ACHN (cell line): ENCODE measurements around the gene OGDH.
A peak's percentile ranks its signal among the peaks of the same experiment; 100 is the strongest.
"Not testable (repeated sequence)": the region's sequence is repeated elsewhere in the genome, so short reads cannot be mapped to it uniquely, and the experiment has no call there.

ENCODE experiments used
- DNase-seq: peaks from one replicate; pipeline ENCODE4 v3.0.0-alpha.2; 2015
- in situ Hi-C: cut with HindIII; loops from 2 replicates; pipeline ENCODE4 v1.10.0; 2017; ENCODE audit warnings: low sequenced_read_pairs, low pct_ligation_motif_present, low pct_unique_long_range_greater_than_20kb

OGDH gene

DNA sequence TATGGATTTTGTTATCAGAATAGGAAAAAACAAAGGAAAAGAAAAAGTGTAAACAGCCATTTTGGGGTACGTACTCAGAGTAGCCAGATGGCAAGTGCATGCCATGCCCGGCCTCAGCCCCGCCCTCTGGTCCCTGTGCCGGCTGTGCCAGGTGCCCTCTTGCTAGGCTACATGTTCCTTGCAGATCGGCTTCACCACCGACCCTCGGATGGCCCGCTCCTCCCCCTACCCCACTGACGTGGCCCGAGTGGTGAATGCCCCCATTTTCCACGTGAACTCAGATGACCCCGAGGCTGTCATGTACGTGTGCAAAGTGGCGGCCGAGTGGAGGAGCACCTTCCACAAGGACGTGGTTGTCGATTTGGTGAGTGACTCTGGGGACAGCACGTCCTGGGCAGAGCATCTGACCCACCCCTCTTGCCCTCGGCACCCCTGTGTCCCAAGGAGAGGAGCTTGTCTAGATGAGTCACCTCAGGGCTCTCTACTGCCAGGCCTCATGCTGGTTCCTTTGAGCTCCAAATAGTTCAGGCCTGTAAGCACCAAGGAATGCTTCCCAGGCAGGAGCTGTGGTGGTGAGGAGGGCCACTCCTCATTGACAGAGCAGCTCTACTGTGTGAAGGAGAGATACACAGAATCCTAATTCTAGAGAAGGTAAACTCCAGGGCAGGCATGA is 87.3 kb downstream of the OGDH start:
- in situ Hi-C loops: no loop called here
- peak; percentile 51 for DNase-seq

DNA sequence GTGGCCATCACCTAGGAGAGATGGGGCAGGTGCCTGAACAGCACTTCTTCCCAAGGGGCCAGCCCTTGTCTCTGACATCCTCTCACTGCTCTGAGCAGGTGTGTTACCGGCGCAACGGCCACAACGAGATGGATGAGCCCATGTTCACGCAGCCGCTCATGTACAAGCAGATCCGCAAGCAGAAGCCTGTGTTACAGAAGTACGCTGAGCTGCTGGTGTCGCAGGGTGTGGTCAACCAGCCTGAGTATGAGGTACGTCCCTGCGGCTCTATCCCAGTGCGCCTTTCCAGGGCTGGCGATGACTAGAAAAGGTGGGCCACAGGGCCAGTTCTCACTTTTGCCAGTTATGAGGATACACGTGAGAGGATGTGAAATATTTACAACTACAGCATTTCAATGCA is 87.9 kb downstream of the OGDH start:
- no peak for DNase-seq
- in situ Hi-C loops: no loop called here

DNA sequence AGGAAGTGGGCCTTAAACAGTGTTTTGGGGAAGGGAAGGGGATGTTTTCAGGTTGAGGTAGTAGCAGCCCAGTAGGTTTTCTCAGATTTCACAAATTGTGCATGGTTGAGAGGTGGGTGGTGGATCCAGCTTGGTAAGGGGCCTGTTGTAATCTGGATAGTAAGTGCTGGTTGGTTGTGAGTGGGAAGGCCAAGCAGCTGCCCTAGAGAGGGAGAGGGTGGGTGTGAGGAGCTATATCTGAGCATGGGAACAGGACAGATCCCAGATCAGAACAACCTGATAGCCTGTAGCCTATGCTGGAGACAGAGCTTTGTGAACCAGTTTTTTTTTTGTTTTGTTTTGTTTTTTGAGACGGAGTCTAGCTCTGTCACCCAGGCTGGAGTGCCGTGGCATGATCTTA is 88.3 kb downstream of the OGDH start:
- DNase-seq: no peak
- in situ Hi-C loops: no loop called here

DNA sequence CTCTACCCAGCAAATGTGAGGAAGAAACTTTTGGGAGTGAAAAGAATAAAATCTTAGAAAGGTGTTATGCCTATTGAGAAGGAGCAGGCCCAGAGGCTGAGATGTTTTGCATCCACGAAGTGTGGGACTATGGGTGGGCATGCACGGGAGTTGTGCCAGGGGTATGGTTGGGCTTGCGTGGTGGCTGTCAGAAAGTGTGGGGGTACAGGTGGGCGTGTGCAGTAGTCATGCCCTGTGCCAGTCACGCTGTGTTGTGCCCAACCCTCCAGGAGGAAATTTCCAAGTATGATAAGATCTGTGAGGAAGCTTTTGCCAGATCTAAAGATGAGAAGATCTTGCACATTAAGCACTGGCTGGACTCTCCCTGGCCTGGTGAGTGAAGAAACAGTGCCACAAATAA is 89.3 kb downstream of the OGDH start:
- in situ Hi-C loops: no loop called here
- DNase-seq: no peak

DNA sequence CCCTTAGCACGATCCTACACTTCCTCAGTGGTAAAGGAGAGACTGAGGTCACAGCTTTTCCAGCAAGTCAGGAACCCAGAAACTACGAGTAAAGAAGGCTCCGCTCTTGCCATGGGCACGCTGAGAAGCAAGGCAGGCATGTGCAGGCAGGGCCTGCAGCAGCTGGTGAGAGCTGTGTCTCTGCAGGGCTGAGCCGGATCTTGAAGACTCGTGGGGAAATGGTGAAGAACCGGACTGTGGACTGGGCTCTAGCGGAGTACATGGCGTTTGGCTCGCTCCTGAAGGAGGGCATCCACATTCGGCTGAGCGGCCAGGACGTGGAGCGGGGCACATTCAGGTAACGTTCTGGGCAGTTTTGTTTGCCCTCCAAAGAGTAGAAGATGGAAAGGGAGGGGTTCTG is 90.3 kb downstream of the OGDH start:
- in situ Hi-C loops: no loop called here
- DNase-seq: no peak

DNA sequence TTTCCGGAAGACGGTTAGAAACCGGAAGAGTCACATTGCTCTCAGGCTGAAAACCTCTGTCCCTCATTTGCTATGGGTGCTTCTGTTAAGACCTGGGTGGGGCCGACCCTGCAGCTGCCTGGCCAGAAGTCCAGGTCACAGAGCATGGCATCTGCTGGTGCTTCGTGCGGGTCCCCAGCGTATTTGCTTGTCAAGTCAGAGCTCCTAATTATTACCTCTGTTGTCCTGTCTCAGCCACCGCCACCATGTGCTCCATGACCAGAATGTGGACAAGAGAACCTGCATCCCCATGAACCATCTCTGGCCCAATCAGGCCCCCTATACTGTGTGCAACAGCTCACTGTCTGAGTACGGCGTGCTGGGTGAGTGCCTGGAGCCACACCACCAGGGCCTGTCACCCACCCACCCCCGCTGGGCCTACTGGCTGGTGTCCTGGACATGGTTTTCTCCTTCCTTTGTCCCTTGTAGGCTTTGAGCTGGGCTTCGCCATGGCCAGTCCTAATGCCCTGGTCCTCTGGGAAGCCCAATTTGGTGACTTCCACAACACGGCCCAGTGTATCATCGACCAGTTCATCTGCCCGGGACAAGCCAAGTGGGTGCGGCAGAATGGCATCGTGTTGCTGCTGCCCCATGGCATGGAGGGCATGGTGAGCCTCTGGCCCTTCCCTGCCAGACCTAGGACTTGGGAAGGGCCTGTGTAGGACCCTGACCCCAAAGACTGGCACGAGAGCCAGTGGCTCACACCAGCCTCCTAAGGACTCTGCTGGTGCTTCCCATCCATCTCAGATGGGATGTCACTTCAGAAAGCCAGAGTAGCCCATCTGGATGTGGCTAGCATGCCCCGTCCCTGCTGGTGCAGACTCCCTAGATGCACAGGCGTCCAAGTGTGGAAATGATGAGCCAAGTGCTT is 91.0 kb downstream of the OGDH start:
- DNase-seq: no peak
- in situ Hi-C loops: no loop called here

DNA sequence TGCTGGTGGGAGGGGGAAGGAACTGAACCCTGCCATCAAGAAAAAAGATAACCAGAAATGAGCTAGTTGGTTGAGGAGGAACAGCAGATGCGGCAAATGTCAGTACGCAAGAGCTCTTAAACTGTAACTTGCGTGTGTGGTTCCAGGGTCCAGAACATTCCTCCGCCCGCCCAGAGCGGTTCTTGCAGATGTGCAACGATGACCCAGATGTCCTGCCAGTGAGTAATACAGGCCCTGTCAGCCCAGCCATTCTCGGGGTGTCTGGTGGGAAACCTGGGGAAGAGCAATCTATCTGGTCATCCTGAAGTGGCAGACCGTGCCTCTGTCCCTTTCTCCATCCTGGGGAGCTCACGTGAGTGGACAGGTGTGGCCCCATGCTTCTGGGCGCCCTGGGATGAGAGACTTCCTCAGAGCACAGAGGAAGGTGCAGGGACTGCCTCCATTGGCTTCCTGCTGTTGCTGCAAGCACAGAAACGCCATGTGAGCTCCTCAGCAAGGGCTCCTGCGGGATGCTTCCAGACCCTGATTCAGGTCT is 91.7 kb downstream of the OGDH start:
- in situ Hi-C loops: no loop called here
- DNase-seq: no peak

DNA sequence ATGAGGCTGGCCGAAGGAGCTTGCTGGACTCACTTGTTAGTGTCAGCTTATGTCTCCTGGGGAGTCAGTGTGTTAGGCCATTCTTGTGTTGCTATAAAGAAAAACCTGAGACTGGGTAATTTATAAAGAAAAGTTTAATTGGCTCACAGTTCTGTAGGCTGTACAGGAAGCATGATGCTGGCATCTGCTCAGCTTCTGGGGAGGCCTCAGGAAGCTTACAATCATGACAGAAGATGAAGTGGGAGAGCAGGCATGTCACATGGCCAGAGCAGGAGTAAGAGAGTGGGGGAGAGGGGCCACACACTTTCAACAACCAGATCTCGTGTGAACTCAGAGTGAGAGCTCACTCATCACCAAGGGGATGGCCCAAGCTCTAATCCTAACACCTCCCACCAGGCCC is 93.2 kb downstream of the OGDH start:
- DNase-seq, in situ Hi-C loops: not testable (repeated sequence)

DNA sequence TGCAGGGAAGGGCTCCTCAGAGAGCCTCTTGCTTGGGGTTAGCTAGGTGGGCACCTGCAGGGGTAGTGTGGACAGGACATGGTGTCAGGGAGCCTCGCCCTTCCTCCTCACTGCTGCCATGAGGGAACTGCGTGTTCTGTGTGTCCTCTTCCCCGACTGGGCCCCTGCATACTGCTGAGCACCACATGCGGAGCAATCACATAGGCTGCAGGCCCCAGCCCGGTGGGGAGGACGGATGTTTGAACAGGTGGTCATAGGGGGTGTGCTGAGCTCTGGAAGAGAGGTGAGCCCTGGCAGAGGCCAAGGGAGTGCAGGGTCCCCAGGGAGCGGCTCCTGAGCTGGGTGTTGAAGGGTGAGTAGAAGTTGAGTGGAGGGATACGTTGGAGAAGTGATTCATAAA is 93.9 kb downstream of the OGDH start:
- in situ Hi-C loops: no loop called here
- no peak for DNase-seq

DNA sequence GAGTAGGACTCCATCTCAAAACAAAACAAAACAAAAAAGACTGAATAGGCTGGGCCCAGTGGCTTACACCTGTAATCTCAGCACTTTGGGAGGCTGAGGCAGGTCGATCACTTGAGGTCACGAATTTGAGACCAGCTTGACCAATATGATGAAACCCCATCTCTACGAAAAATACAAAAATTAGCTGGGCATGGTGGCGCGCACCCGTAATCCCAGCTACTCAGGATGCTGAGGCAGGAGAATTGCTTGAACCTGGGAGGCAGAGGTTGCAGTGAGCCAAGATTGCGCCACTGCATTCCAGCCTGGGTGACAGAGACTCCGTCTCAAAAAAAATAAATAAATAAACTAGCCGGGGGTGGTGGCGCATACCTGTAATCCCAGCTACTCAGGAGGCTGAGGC is 97.0 kb downstream of the OGDH start:
- DNase-seq, in situ Hi-C loops: not testable (repeated sequence)

DNA sequence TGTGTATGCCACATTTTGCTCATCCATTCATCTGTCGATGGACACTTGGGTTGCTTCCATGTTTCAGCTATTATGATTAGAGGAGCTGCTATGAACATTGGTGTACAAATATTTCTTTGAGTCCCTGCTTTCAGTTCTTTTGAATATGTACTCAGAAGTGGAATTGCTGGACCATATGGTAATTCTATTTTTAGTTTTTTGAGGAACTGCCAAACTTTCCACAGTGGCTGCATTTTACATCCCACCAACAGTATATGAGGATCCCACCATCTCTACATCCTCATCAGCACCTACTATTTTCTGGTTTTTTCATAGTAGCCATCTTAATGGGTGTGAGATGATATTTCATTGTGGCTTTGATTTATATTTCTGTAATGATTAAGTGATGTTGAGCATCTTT is 97.5 kb downstream of the OGDH start:
- no peak for DNase-seq
- in situ Hi-C loops: no loop called here

DNA sequence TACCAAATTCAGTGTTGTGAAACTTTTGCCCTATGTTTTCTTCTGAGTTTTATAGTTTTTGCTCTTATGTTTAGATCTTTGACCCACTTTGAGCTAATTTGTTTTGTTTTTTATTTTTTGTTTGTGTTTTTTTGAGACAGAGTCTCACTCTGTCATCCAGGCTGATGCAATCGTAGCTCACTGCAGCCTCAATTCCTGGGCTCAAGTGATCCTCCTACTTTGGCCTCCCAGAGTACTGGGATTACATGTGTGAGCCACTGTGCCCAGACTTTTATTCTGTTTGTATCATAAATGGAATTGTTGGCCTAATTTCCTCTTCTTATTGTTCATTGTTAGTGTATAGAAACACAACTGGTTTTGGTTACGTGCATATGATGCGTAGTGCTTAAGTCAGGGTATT is 99.0 kb downstream of the OGDH start:
- DNase-seq: no peak
- in situ Hi-C loops: no loop called here

DNA sequence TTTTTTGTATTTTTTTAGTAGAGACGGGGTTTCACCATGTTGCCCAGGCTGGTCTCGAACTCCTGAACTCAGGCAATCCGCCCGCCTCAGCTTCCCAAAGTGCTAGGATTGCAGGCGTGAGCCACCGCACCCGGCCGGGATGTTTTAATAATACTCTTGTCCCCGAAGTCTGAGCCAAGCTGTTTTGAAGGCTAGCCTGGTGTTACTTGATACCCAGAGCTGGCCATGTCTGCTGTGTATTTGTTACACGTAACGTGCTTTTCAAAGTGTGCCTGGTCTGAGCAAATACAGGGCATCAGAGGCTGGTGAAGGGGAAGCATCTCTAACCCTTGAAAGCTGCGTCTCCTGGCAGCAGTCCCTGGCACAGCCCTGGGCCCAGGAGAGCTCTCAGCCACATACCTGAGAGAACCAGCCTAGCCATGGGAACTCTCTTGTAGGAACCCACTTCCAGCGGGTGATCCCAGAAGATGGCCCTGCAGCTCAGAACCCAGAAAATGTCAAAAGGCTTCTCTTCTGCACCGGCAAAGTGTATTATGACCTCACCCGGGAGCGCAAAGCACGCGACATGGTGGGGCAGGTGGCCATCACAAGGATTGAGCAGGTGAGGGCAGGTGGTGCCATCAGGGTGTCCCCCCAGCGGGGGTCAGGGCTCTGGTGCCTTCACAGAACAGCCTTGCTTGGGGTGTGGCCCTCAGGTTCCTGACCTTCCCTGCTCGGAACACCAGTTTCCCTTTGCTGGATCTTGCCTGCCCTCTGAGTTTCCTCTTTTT is 100.5 kb downstream of the OGDH start:
- DNase-seq: no peak
- in situ Hi-C loops: no loop called here

DNA sequence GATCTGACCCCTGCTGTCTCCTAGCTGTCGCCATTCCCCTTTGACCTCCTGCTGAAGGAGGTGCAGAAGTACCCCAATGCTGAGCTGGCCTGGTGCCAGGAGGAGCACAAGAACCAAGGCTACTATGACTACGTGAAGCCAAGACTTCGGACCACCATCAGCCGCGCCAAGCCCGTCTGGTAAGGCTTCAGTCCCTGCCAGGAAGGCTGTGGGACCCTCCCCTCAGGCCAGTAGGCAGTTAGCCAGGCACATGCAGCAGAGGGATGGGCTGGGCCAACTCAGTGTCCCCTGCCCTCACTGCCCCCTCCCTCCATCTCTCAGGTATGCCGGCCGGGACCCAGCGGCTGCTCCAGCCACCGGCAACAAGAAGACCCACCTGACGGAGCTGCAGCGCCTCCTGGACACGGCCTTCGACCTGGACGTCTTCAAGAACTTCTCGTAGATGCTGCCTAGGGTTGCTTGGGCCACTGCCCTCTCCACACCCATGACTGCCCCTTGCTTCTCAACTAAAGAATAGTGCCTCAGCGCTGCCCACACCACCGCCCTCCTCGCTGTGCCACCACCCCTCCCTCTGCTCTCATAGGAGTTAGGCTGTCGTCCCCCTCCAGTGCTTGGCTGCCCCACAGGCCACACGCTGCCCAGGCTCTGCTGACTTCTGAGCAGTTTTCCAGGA is 101.3 kb downstream of the OGDH start:
- in situ Hi-C loops: no loop called here
- DNase-seq: no peak

DNA sequence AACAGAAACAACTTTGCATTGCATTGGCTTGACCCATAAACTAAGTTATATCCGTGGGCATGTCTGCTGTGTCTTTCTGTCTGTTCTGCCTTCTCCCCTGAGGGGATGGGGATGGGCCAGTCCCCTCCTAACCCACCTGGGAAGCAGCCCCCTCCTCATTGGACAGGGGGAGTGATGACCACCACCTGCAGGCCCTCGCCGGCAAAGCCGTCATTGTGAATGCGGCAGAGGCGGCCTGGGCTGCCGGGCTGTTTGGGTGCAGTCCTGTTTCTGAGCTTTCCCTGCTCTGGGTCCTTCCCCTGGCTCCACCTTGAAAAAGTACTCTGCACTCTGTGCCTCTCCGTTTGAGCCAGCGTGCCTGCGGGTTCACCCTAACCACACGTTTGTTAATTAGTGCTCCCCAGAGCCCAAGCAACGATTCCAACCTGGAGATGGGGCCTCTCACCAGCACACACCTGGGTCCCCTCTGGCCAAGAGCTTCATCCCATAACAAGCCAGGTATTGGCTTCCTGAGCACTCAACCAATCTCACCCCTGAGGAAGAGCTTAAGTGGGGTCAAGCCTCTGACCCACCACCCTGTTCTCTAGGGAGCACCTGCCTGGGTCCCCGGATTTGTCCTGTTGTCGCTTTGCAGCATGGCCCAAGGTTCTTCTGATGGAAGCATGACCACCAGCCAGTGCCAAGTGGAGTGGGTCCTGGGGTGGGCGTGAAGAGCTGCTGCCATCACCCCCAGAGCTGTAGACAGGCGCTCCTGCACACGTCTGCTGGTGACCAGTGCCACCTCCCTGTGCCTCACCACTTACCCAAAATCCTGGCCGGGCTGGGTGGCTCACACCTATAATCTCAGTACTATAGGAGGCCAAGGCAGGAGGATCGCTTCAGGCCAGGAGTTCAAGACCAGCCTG is 102.8 kb downstream of the OGDH start:
- in situ Hi-C loops: no loop called here
- DNase-seq: no peak

DNA sequence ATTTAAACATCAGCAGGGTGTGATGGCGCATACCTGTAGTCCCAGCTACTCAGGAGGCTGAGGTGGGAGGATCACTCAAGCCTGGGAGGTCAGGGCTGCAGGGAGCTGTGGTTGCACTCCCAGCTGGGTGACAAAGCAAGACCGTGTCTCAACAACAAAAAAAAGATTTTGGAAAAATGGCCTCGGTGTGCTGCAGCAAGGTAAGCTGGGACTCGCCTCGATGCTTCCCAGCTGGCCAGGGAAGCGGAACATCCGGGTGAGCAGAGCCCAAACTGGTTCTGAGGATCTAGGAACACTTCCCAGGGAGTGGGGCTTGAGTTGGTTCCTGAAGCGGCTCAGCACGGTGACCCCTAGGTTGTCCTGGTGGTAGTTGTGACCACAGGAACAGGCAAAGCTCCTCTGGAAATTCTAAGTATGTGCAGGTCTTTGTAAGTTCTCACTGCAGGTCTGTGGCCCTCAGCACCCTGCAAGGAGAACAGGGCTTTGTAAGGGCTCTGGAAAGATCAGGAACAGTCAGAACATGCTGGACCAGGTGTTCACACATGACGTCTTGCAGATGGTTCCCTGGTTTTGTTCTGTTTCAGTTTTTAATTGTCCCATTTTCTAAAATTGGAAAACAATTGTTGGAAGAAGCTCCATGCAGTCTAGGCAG is 103.6 kb downstream of the OGDH start:
- DNase-seq: no peak
- in situ Hi-C loops: no loop called here

DNA sequence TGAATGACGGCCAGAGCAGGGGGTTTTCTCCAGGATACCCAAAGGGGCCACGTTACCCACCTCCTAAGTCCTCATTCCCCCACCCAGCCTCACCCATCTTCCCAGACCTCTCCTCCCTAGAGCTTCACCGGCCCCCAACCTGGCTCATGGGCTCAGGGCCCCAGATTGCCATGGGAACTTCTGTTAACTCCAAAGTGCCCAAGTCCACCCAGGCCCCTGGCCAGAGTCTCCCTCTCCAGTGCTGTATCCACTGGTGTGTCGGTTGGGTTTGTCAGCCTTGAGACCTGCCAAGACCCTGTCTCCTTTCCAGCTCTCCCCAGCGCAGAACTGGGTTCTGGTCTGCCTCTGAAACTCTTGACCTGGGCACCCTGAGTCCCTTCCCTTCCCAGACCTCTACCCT is 105.1 kb downstream of the OGDH start:
- in situ Hi-C loops: no loop called here
- DNase-seq: no peak
